ENCODE measurements around the gene RNF225.

- no peak for TF ChIP-seq REST (IDR thresholded peaks at IDR 0.05; ENCODE audit: insufficient read depth in 1 of 2, low read depth in 2 of 2, low read length in 2 of 2)
- TF ChIP-seq TAF1 (IDR thresholded peaks at IDR 0.05; ENCODE audit: borderline replicate concordance, insufficient read depth, low read length) = no peak
- no peak for TF ChIP-seq POLR2AphosphoS5 (IDR thresholded peaks at IDR 0.05; ENCODE audit: low read depth, low read length)
- TF ChIP-seq FOXP2 (optimal IDR thresholded peaks at IDR 0.05; ENCODE audit: borderline replicate concordance, extremely low read depth, extremely low read length, insufficient read depth) = no peak
- TF ChIP-seq SIN3A (IDR thresholded peaks at IDR 0.05; ENCODE audit: borderline replicate concordance, insufficient read depth, low read length) = no peak
Measured at GRCh38 chr19:58350871-58351557, 44.4 kb upstream of the RNF225 start.

Data from PFSK-1 (cell line).